DOHH2 (cell line): ENCODE data around the gene RPUSD3.

ENCODE experiments used
- CTCF ChIP-seq: fragments of 200-600 bp; sonication (generic); IDR thresholded peaks from one replicate; pipeline ENCODE4 v1.5.1; 2014; ENCODE audit warnings: antibody characterized with exemption, mild to moderate bottlenecking, low read depth, low read length; ENCODE audit not compliant: poor library complexity, severe bottlenecking
- EZH2phosphoT487 ChIP-seq: fragments of 200-600 bp; sonication (generic); IDR thresholded peaks from 2 replicates; pipeline ENCODE4 v1.6.1; 2017; ENCODE audit warnings: borderline replicate concordance, mild to moderate bottlenecking, antibody characterized with exemption, low read length, moderate library complexity, mixed read lengths

GRCh38 chr3:9881441-9881840, 37.6 kb upstream of the RPUSD3 start:
- TF ChIP-seq CTCF (no peak), EZH2phosphoT487 (no peak)
